PC-3 (cell line): ENCODE data around the gene GSDMA. TPM values are rescaled to one million over a fixed set of nuclear protein-coding genes. Genes with fewer than 3 reads are reported as not detected.
A peak's percentile ranks its signal among the peaks of the same experiment; 100 is the strongest.

Source experiments
- ATAC-seq: fragments of 200-7000 bp; cut with Tn5 transposase; 2 replicates; pipeline ENCODE4 v1.9.1; 2020; ENCODE audit warnings: mild to moderate bottlenecking, moderate library complexity
- BruUV-seq: library from RNA; stranded (reverse); fragments of 400-500 nt; replicated peaks from 2 replicates; lab custom pipeline; 2021; lab: Mats Ljungman, UMichigan
- CTCF ChIA-PET: fragments of 300-600 bp; sonication (Branson Sonifier 250); formaldehyde crosslinking; loops from one replicate; lab custom pipeline; 2022; ENCODE audit warnings: antibody characterized with exemption; lab: Charles Lee
- POLR2A ChIA-PET: fragments of 300-600 bp; sonication (Branson Sonifier 250); formaldehyde crosslinking; loops from one replicate; lab custom pipeline; 2022; ENCODE audit warnings: antibody characterized with exemption; ENCODE audit not compliant: unreplicated experiment; lab: Charles Lee
- DNase-seq: peaks from one replicate; pipeline ENCODE4 v3.0.0-alpha.2; 2015
- H2AFZ ChIP-seq: fragments of 300-600 bp; sonication (generic); 2 replicates; pipeline ENCODE4 v1.6.0; 2016; ENCODE audit warnings: antibody characterized with exemption, low read length
- H3F3A ChIP-seq: fragments of 300-600 bp; sonication (generic); one replicate; pipeline ENCODE4 v1.6.0; 2017; ENCODE audit warnings: antibody characterized with exemption, low read length, control low read depth, mild to moderate bottlenecking; ENCODE audit not compliant: unreplicated experiment
- H3K27ac ChIP-seq: fragments of 300-600 bp; sonication (generic); 2 replicates; pipeline ENCODE4 v1.5.1; 2016; ENCODE audit warnings: mild to moderate bottlenecking, low read length
- H3K27me3 ChIP-seq: fragments of 300-600 bp; sonication (generic); 2 replicates; pipeline ENCODE4 v1.6.1; 2016; ENCODE audit warnings: low read length, mixed read lengths
- H3K36me3 ChIP-seq: fragments of 300-600 bp; sonication (generic); 2 replicates; pipeline ENCODE4 v1.6.1; 2016; ENCODE audit warnings: low read depth, mixed run types, low read length, mixed read lengths
- H3K4me1 ChIP-seq: fragments of 300-600 bp; sonication (generic); 2 replicates; pipeline ENCODE4 v1.5.1; 2016; ENCODE audit warnings: low read length; ENCODE audit not compliant: insufficient read depth
- H3K4me2 ChIP-seq: fragments of 300-600 bp; sonication (generic); 2 replicates; pipeline ENCODE4 v1.6.0; 2016; ENCODE audit warnings: low read length
- H3K4me3 ChIP-seq: fragments of 300-600 bp; sonication (generic); 2 replicates; pipeline ENCODE4 v1.5.1; 2016; ENCODE audit warnings: mild to moderate bottlenecking, low read length, mixed read lengths
- H3K79me2 ChIP-seq: fragments of 300-600 bp; sonication (generic); 2 replicates; pipeline ENCODE4 v1.6.1; 2017; ENCODE audit warnings: low read length, mixed read lengths
- H3K9ac ChIP-seq: fragments of 300-600 bp; sonication (generic); 2 replicates; pipeline ENCODE4 v1.6.0; 2016; ENCODE audit warnings: mild to moderate bottlenecking, low read length
- H3K9me2 ChIP-seq: fragments of 300-600 bp; sonication (generic); replicated peaks from 2 replicates; pipeline ENCODE4 v1.6.1; 2016; ENCODE audit warnings: mixed run types, low read length, mixed read lengths
- H3K9me3 ChIP-seq: fragments of 300-600 bp; sonication (generic); 2 replicates; pipeline ENCODE4 v1.6.1; 2016; ENCODE audit warnings: low read length, mixed read lengths
- H4K20me1 ChIP-seq: fragments of 300-600 bp; sonication (generic); 2 replicates; pipeline ENCODE4 v1.6.1; 2016; ENCODE audit warnings: low read length, mixed read lengths
- CTCF ChIP-seq: fragments of 300-600 bp; sonication (generic); conservative IDR thresholded peaks from 2 replicates; pipeline ENCODE4 v1.5.1; 2017; ENCODE audit warnings: antibody characterized with exemption, low read depth, mild to moderate bottlenecking, low read length
- EZH2 ChIP-seq: fragments of 300-600 bp; sonication (generic); IDR thresholded peaks from one replicate; pipeline ENCODE4 v1.6.1; 2017; ENCODE audit warnings: antibody characterized with exemption, mild to moderate bottlenecking, low read length; ENCODE audit not compliant: unreplicated experiment
- EZH2phosphoT487 ChIP-seq: fragments of 300-600 bp; sonication (generic); IDR thresholded peaks from 2 replicates; pipeline ENCODE4 v1.6.1; 2018; ENCODE audit warnings: mild to moderate bottlenecking, antibody characterized with exemption, low read length, borderline replicate concordance
- intact Hi-C: fragments of 100-400 bp; cut with micrococcal nuclease; formaldehyde crosslinking; loops from 2 replicates; pipeline ENCODE4 v1.9.0; 2023
- total RNA-seq: library from RNA; depleted of rRNA; stranded (reverse); fragments of >200 nt; gene quantifications from 2 replicates; pipeline ENCODE4 v1.2.3, GENCODE V29; 2014

Gene GSDMA
- total RNA-seq, 1 experiment from 2014 or later = not detected

- H3K27ac ChIP-seq = no peak overlapping the region
- no peaks in the 10 kb centered on the region for H3K9me3 ChIP-seq
- DNase-seq (no peak), ATAC-seq (no peak)
- H3K27me3 ChIP-seq = no peaks in the 10 kb centered on the region
- H3K79me2 ChIP-seq = no peaks in the 10 kb centered on the region
- intact Hi-C loops = no loop called here
- ChIA-PET POLR2A (interaction anchor here (0.6 kb wide), 1 partner anchor 681 kb away, joined by 4 read pairs; no protein-coding TSS in a partner anchor), CTCF (no interaction called here)
- H2AFZ ChIP-seq = no peak overlapping the region
- no peaks in the 10 kb centered on the region for H3K36me3 ChIP-seq
- H3K4me2 ChIP-seq = no peak overlapping the region
- H3K9me2 ChIP-seq = no peaks in the 10 kb centered on the region
- TF ChIP-seq EZH2 (no peak), EZH2phosphoT487 (no peak), CTCF (no peak)
- BruUV-seq = no TSS peak
- H3K9ac ChIP-seq = no peak overlapping the region
- H3K4me1 ChIP-seq = peaks cover 8% of the 10 kb centered on the region
- H3K4me3 ChIP-seq = no peak overlapping the region
- no peaks in the 10 kb centered on the region for H3F3A ChIP-seq
- H4K20me1 ChIP-seq = no peaks in the 10 kb centered on the region
Observed at GRCh38 chr17:39950871-39951348, 11.9 kb upstream of the GSDMA start.

- Histone ChIP-seq H3K4me3 (peak overlapping the region; percentile 60), H3K9me2 (no peaks in the 10 kb centered on the region), H3K36me3 (no peaks in the 10 kb centered on the region), H3K9ac (no peak overlapping the region), H4K20me1 (no peaks in the 10 kb centered on the region), H3F3A (no peaks in the 10 kb centered on the region), H3K4me1 (peaks cover 8% of the 10 kb centered on the region), H3K79me2 (no peaks in the 10 kb centered on the region), H3K27ac (no peak overlapping the region), H2AFZ (peak overlapping the region; percentile 83), H3K9me3 (no peaks in the 10 kb centered on the region), H3K27me3 (no peaks in the 10 kb centered on the region), H3K4me2 (peak overlapping the region; percentile 85)
- ChIA-PET POLR2A (no interaction called here), CTCF (interaction anchor here (0.6 kb wide), 1 partner anchor 1835 kb away, joined by 6 read pairs; the partner anchor contains the start of gene JUP)
- TF ChIP-seq EZH2 = no peak
- no peak for TF ChIP-seq EZH2phosphoT487
- no peak for TF ChIP-seq CTCF
- intact Hi-C loops = no loop called here
- DNase-seq = no peak
- BruUV-seq = no TSS peak
- ATAC-seq = no peak
Observed at GRCh38 chr17:39951924-39952679, 10.7 kb upstream of the GSDMA start.
